ENCODE data around the gene MRPS15. TPM values are rescaled to one million over a fixed set of nuclear protein-coding genes. Genes with fewer than 3 reads are reported as not detected.

MRPS15 gene
- total and polyA plus RNA-seq, 2 donors (not counting 3 experiments of a cell fraction or from before 2014, with no cell fraction given): 47.1 to 105 TPM

- no peaks in the 10 kb centered on the region for H3K9me3 ChIP-seq (replicated peaks; ENCODE audit: control insufficient read depth, insufficient read depth, low read length)
- H3K79me2 ChIP-seq (ENCODE audit: control insufficient read depth, insufficient read depth, low read length): peaks cover 13% of the 10 kb centered on the region
- TF ChIP-seq EZH2 (IDR thresholded peaks at IDR 0.05; ENCODE audit: borderline replicate concordance, low read depth, low read length, severe bottlenecking) (no peak), POLR2A (IDR thresholded peaks at IDR 0.05; ENCODE audit: low read depth, low read length) (no peak), POLR2AphosphoS5 (IDR thresholded peaks at IDR 0.05; ENCODE audit: insufficient read depth, low read depth, low read length) (no peak), FOS (IDR thresholded peaks at IDR 0.05; ENCODE audit: borderline replicate concordance, insufficient read depth, low read length) (no peak), MYC (IDR thresholded peaks at IDR 0.05; ENCODE audit: low read depth, low read length) (no peak), JUN (IDR thresholded peaks at IDR 0.05; ENCODE audit: borderline replicate concordance, insufficient read depth, insufficient read length, low read depth) (no peak), GATA2 (IDR thresholded peaks at IDR 0.05; ENCODE audit: insufficient read depth, insufficient read length, low read depth, low read length) (no peak)
- TF ChIP-seq, protein P1, sequence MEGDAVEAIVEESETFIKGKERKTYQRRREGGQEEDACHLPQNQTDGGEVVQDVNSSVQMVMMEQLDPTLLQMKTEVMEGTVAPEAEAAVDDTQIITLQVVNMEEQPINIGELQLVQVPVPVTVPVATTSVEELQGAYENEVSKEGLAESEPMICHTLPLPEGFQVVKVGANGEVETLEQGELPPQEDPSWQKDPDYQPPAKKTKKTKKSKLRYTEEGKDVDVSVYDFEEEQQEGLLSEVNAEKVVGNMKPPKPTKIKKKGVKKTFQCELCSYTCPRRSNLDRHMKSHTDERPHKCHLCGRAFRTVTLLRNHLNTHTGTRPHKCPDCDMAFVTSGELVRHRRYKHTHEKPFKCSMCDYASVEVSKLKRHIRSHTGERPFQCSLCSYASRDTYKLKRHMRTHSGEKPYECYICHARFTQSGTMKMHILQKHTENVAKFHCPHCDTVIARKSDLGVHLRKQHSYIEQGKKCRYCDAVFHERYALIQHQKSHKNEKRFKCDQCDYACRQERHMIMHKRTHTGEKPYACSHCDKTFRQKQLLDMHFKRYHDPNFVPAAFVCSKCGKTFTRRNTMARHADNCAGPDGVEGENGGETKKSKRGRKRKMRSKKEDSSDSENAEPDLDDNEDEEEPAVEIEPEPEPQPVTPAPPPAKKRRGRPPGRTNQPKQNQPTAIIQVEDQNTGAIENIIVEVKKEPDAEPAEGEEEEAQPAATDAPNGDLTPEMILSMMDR (IDR thresholded peaks at IDR 0.05; ENCODE audit: extremely low read depth in 1 of 2, insufficient read depth in 1 of 2, low read depth in 1 of 2, low read length in 2 of 2): no peak
- TF ChIP-seq, protein P2, sequence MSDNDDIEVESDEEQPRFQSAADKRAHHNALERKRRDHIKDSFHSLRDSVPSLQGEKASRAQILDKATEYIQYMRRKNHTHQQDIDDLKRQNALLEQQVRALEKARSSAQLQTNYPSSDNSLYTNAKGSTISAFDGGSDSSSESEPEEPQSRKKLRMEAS (IDR thresholded peaks at IDR 0.05; ENCODE audit: insufficient read depth, insufficient read length): no peak
- DNase-seq (ENCODE audit: low read depth, low spot score) (no peak), FAIRE-seq (no peak)
- ChIA-PET CTCF (interaction anchor here (1.0 to 1.3 kb wide), 2 partner anchors 9 to 120 kb away, joined by 3 to 4 read pairs; no protein-coding TSS in a partner anchor), POLR2A (no interaction called here)
- intact Hi-C loops (cut with micrococcal nuclease) (no loop called here), dilution Hi-C loops (cut with MboI; ENCODE audit: extremely low pct_ligation_motif_present, low sequenced_read_pairs) (no loop called here)
- peak overlapping the region; percentile 92 for H3K9ac ChIP-seq (replicated peaks; ENCODE audit: extremely low read depth, insufficient read depth, low read length)
- H2AFZ ChIP-seq (ENCODE audit: low read depth, low read length): peak overlapping the region; percentile 63
- no peaks in the 10 kb centered on the region for H3K27me3 ChIP-seq (ENCODE audit: control insufficient read depth in 2 of 2, insufficient read depth in 2 of 2, low read length in 2 of 2)
- peaks cover 10% of the 10 kb centered on the region for H3K4me1 ChIP-seq (ENCODE audit: control insufficient read depth, extremely low read depth, insufficient read depth, low read length)
- peak overlapping the region; percentile 81 for H3K4me2 ChIP-seq (ENCODE audit: insufficient read depth, low read length)
- H3K4me3 ChIP-seq (replicated peaks in 1 of 3; ENCODE audit: insufficient read depth in 1 of 3, low read depth in 1 of 3, low read length in 3 of 3): peak overlapping the region; percentile 63 to 86 (median 85)
- H3K27ac ChIP-seq (ENCODE audit: insufficient read depth, low read depth, low read length): peak overlapping the region; percentile 87
- H3K36me3 ChIP-seq (ENCODE audit: control insufficient read depth in 2 of 2, extremely low read depth in 1 of 2, insufficient read depth in 2 of 2, low read length in 2 of 2): peaks cover 5 to 11% of the 10 kb centered on the region in 2 experiments
- no TSS peak for BruUV-seq (replicated peaks)
- H4K20me1 ChIP-seq (replicated peaks; ENCODE audit: control insufficient read depth, extremely low read depth, insufficient read depth, low read length): no peaks in the 10 kb centered on the region
- no peaks in the 10 kb centered on the region for H3K9me1 ChIP-seq (replicated peaks; ENCODE audit: control insufficient read depth, extremely low read depth, insufficient read depth, low read length)
Measured at GRCh38 chr1:36463463-36463802, 751 bp downstream of the MRPS15 start.

Data from endothelial cell of umbilical vein (primary cell).